ENCODE data around the gene NIFK.

GRCh38 chr2:121698318-121698930 is 38.3 kb downstream of the NIFK start:
- TF ChIP-seq CTCF (IDR thresholded peaks at IDR 0.05) (no peak), EP300 (IDR thresholded peaks at IDR 0.05) (no peak)

All from suprapubic skin (tissue), 3 donors.